Dendritic cell treated with granulocyte-macrophage colony-stimulating factor and Interleukin-4, amounts not matched to agents 40 ng/mL and 50 ng/mL, for 4 days (primary cell): ENCODE results near the gene RBBP8.
A peak's percentile ranks its signal among the peaks of the same experiment; 100 is the strongest.
"Not testable (repeated sequence)": the region's sequence is repeated elsewhere in the genome, so short reads cannot be mapped to it uniquely, and the experiment has no call there.

ENCODE experiments used
- H3K27ac Mint-ChIP-seq: one replicate; pipeline ENCODE4 v1.8.0; 2022; ENCODE audit warnings: mild to moderate bottlenecking, mixed read lengths
- H3K27me3 Mint-ChIP-seq: one replicate; pipeline ENCODE4 v1.8.0; 2022; ENCODE audit warnings: mild to moderate bottlenecking, mixed read lengths
- H3K36me3 Mint-ChIP-seq: one replicate; pipeline ENCODE4 v1.8.0; 2022; ENCODE audit warnings: low read depth, mixed read lengths
- H3K4me1 Mint-ChIP-seq: one replicate; pipeline ENCODE4 v1.8.0; 2022; ENCODE audit warnings: low read depth, mixed read lengths
- H3K4me3 Mint-ChIP-seq: one replicate; pipeline ENCODE4 v1.8.0; 2022; ENCODE audit warnings: mild to moderate bottlenecking, moderate library complexity, mixed read lengths
- H3K9me3 Mint-ChIP-seq: one replicate; pipeline ENCODE4 v1.8.0; 2022; ENCODE audit warnings: mixed read lengths
- intact Hi-C: fragments of 100-400 bp; cut with micrococcal nuclease; formaldehyde crosslinking; loops from one replicate; pipeline ENCODE4 v1.15.0; 2022

RBBP8 gene

DNA sequence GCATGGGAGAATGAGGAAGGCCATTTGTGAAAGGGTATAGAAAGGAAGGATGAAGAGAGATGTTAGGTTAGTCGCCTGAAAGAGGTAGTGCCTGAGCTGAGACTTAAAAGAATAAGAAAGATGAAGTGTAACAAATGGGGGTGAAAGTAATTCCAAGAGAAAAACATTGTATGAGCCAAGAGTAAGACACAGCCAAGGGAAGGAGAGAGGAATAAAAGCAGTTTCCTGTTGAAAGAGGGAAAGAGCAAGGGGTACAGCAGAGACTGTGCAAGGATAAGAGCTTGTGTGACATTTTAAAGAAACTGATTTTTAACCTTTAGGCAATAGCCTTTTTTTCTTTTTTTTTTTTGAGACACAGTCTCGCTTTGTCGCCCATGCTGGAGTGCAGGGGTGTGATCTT, 4.8 kb upstream of the RBBP8 start:
- intact Hi-C loops, result no loop called here
- no peaks in the 10 kb centered on the region for H3K9me3 Mint-ChIP-seq
- no peak overlapping the region for H3K4me3 Mint-ChIP-seq
- no peak overlapping the region for H3K27ac Mint-ChIP-seq
- H3K36me3 Mint-ChIP-seq, result no peaks in the 10 kb centered on the region
- no peaks in the 10 kb centered on the region for H3K4me1 Mint-ChIP-seq
- no peaks in the 10 kb centered on the region for H3K27me3 Mint-ChIP-seq

DNA sequence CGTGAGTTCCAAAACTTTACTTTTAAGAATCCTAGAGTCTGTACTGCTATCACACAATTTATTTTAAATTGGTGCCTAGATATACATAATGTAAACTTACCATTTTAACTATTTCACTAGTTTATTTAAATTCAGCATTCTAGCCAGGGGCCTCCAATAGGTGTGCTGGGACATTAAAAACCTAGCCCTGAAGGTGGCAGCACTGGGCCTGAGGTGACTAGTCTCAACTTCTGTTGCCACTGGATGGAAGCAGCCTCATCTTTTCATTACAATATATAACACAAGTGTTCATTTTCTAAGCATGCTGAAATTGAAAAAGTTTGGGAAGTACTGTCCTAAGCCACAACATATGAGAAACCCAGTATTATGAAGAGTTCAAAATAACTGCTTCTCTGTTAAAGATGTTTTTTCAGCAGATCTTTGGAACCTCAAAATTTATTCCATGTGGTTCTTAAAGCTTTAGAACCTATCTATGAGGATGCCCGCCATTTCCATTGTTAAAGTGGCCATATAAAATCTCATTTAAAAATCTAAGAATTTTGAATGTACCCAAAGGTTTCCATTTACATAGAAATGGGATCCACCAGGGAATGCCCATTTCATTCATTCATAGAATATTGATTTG, 2.9 kb upstream of the RBBP8 start:
- intact Hi-C loops, result loop anchor here (1.0 to 10.0 kb wide), 3 partner anchors 53 to 485 kb away; no protein-coding TSS in a partner anchor
- no peaks in the 10 kb centered on the region for H3K27me3 Mint-ChIP-seq
- no peak overlapping the region for H3K4me3 Mint-ChIP-seq
- H3K36me3 Mint-ChIP-seq, result no peaks in the 10 kb centered on the region
- no peak overlapping the region for H3K27ac Mint-ChIP-seq
- H3K4me1 Mint-ChIP-seq, result peaks cover 10% of the 10 kb centered on the region
- no peaks in the 10 kb centered on the region for H3K9me3 Mint-ChIP-seq

DNA sequence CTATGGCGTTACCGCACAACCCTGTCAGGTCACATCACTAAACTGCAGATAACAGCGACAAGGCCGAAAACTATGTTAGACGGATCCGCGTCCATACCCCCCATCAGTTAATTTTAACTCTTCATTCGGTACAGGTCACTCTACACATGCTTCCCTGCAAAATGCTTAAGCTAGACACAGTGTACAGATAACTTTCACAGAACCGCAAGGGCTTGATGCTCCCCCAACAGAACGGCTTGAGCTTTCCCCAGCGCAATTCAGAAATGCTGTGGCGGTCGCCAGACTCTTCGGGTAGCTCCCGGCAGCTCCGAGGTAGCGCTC, 283 bp upstream of the RBBP8 start:
- H3K27me3 Mint-ChIP-seq, result no peaks in the 10 kb centered on the region
- intact Hi-C loops, result loop anchor here (5.0 to 10.0 kb wide), 2 partner anchors 144 to 482 kb away; no protein-coding TSS in a partner anchor
- peaks cover 11% of the 10 kb centered on the region for H3K4me1 Mint-ChIP-seq
- H3K27ac Mint-ChIP-seq, result peak overlapping the region; percentile 95
- no peaks in the 10 kb centered on the region for H3K9me3 Mint-ChIP-seq
- peak overlapping the region; percentile 91 for H3K4me3 Mint-ChIP-seq
- H3K36me3 Mint-ChIP-seq, result peaks cover 8% of the 10 kb centered on the region

DNA sequence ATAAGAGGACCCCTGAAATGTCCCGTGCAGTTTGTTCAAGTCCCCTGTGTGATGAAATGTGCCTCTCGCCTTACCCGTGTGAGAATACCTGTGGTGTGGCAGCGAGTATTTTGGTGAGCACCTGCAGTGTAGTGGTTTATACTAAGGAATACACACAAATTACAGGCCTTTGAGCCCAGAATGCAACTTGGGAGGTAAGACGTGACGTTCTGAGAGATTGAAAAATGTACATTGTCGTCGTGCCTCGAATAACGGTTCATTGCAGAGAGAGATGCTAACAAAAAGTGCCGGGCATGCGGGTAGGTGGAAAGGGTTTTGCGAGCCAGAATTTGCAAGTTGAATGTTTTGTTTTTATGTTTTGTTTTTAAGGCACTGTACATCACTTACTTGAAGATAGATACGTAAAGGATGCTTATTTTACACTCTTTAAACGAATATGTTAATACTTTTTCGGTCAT, 867 bp downstream of the RBBP8 start:
- Mint-ChIP-seq H3K9me3 (no peaks in the 10 kb centered on the region), H3K4me1 (peaks cover 20% of the 10 kb centered on the region)

DNA sequence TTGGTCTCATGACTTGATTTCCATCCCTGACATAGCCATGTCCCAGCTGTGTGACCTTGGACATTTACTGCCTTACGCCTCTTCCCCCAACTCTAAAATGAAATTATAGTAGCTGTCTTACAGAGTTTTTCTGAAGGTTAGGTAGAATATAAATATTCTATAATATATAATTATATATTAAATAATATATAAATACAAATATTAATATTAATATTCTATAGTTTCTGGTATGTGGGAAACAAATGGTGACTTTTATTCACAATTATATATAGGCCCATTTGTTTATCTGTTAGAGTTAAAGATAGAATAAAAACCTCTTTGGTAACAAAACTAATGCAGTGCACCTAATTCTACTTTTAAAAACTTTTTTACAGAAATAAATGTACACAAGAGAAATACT, 1.7 kb downstream of the RBBP8 start:
- Mint-ChIP-seq H3K36me3 (peaks cover 14% of the 10 kb centered on the region), H3K27me3 (no peaks in the 10 kb centered on the region), H3K4me3 (no peak overlapping the region), H3K9me3 (no peaks in the 10 kb centered on the region), H3K4me1 (peaks cover 28% of the 10 kb centered on the region), H3K27ac (no peak overlapping the region)
- intact Hi-C loops, result loop anchor here (5.0 to 10.0 kb wide), 2 partner anchors 143 to 480 kb away; no protein-coding TSS in a partner anchor

More for the DNA sequence above, 867 bp downstream of the RBBP8 start:
- Mint-ChIP-seq H3K36me3 (peaks cover 14% of the 10 kb centered on the region), H3K27me3 (no peaks in the 10 kb centered on the region), H3K27ac (peak overlapping the region; percentile 95), H3K4me3 (peak overlapping the region; percentile 91)
- intact Hi-C loops, result loop anchor here (5.0 to 10.0 kb wide), 2 partner anchors 143 to 481 kb away; no protein-coding TSS in a partner anchor

DNA sequence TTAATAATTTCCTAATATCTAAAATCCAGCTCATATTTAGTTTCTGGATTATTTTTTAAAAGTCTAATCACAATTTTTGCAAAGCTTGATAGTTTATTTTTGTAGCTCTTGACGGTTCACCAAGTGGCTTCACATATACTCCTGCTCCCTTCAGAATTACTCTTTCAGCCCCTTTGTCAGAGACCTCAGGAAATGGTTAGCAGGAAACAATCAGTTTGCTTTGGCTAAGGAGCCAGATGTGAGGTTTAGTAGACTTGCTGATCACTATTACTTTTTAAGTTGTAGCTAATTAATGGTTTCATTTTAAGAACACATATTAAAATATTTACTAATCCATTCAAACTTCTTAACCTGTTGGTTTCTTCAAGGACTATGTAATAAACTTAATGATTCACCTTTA, 2.3 kb downstream of the RBBP8 start:
- Mint-ChIP-seq H3K4me1 (peaks cover 31% of the 10 kb centered on the region), H3K27ac (no peak overlapping the region), H3K27me3 (no peaks in the 10 kb centered on the region), H3K36me3 (peaks cover 14% of the 10 kb centered on the region), H3K9me3 (no peaks in the 10 kb centered on the region), H3K4me3 (no peak overlapping the region)
- intact Hi-C loops, result loop anchor here (10.0 kb wide), 1 partner anchor 479 kb away; no protein-coding TSS in a partner anchor

DNA sequence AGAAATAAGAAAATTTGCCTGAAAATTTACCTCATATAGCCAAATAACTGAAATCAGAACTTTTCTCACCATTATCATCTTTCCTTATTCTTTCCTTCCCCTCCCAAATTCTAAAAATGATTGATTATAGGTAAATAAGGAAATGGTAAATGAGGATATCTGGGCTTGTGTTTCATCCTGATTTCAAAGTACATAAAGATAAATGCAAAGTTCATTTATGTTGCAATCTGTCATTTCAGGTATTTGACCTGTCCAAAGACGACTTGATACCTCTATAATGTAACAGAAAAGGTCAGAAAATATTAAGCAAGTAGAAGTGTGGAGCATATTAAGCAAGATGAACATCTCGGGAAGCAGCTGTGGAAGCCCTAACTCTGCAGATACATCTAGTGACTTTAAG, 3.4 kb downstream of the RBBP8 start:
- Mint-ChIP-seq H3K27ac (no peak overlapping the region), H3K27me3 (no peaks in the 10 kb centered on the region), H3K36me3 (peaks cover 14% of the 10 kb centered on the region), H3K9me3 (no peaks in the 10 kb centered on the region), H3K4me3 (no peak overlapping the region), H3K4me1 (peaks cover 31% of the 10 kb centered on the region)
- intact Hi-C loops, result loop anchor here (10.0 kb wide), 1 partner anchor 478 kb away; no protein-coding TSS in a partner anchor

DNA sequence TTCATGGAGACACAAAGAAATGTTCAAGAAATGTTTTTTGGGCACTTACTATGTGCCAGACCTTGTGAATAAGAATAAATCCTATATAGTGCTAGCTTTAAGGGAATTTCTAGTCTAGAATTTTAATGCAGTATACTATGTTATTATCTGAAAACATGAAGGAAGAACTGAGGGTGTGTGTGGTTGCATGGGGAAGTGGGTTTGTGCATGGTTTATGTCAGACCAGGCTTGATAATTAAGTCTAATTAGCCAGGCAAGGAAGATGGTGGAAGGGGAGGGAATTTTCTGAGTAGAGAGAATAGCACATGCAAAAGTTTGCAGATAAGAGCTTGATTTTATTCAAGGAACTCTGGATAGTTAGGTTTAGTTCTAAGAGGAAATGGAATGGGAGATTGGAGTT, 6.5 kb downstream of the RBBP8 start:
- H3K4me3 Mint-ChIP-seq, result no peak overlapping the region
- H3K9me3 Mint-ChIP-seq, result no peaks in the 10 kb centered on the region
- no peak overlapping the region for H3K27ac Mint-ChIP-seq
- intact Hi-C loops, result loop anchor here (10.0 kb wide), 1 partner anchor 475 kb away; no protein-coding TSS in a partner anchor
- H3K4me1 Mint-ChIP-seq, result peaks cover 21% of the 10 kb centered on the region
- no peaks in the 10 kb centered on the region for H3K27me3 Mint-ChIP-seq
- peaks cover 14% of the 10 kb centered on the region for H3K36me3 Mint-ChIP-seq

DNA sequence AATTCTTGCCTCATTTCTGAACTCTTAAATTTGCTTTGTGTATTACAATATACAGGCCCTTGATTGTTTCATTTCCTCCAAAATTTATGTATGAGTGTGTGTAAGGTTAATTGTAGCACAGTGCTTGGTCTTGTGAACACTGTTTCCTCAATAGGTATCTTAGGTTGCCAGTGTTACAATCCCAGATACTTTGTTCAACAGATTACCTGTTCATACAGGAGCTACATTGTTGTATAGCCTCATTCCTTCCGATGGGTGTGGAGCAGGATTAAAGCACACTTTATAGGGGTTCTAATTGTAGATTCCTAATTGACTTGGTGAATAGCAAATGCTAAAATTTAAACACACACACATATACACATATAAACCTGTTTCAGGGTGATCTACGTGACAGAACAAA, 10.7 kb downstream of the RBBP8 start:
- Mint-ChIP-seq H3K36me3 (no peaks in the 10 kb centered on the region), H3K27ac (no peak overlapping the region), H3K9me3 (no peaks in the 10 kb centered on the region), H3K27me3 (no peaks in the 10 kb centered on the region), H3K4me3 (no peak overlapping the region), H3K4me1 (peaks cover 11% of the 10 kb centered on the region)
- intact Hi-C loops, result no loop called here

DNA sequence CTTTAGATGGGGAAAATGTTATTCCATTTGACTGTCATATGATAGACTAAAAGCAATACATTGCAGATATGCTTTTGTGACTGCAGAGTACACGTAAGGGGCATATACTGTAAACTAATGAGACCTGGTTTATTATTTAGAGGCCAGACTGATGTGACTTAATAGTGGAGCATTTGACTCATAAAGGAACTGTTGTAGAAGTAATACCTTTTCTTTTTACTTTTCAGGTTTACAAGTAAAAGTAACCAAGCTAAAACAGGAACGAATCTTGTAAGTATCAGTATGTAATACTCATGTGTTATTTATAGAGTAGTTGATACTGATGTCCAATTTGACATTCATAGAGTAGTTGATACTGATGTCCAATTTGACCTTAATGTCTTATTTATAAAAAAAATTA, 13.1 kb downstream of the RBBP8 start:
- Mint-ChIP-seq H3K4me1 (no peaks in the 10 kb centered on the region), H3K36me3 (peaks cover 12% of the 10 kb centered on the region), H3K4me3 (no peak overlapping the region), H3K9me3 (no peaks in the 10 kb centered on the region), H3K27me3 (no peaks in the 10 kb centered on the region), H3K27ac (no peak overlapping the region)
- intact Hi-C loops, result no loop called here

DNA sequence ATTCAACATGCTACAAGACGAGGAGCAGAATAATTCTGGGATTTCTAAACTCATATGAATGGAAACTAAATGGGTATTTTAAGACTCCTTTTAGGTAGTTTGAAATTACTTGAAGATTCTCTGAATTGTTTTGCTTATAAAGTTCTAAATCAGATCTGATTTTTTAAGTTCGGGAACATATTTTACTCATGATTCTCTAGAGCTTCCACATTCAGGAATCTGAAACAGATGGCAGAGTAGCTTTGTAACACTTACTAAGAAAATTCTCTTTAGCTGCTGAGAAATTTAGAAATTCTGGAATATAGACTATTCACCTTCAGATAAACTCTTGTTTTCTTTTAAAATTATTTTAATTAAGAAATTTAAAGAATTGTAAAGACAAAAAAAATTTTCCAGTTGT, 13.7 kb downstream of the RBBP8 start:
- Mint-ChIP-seq H3K4me3 (no peak overlapping the region), H3K4me1 (peaks cover 4% of the 10 kb centered on the region), H3K9me3 (peaks cover 3% of the 10 kb centered on the region), H3K27me3 (no peaks in the 10 kb centered on the region), H3K36me3 (peaks cover 12% of the 10 kb centered on the region), H3K27ac (no peak overlapping the region)
- intact Hi-C loops, result no loop called here

DNA sequence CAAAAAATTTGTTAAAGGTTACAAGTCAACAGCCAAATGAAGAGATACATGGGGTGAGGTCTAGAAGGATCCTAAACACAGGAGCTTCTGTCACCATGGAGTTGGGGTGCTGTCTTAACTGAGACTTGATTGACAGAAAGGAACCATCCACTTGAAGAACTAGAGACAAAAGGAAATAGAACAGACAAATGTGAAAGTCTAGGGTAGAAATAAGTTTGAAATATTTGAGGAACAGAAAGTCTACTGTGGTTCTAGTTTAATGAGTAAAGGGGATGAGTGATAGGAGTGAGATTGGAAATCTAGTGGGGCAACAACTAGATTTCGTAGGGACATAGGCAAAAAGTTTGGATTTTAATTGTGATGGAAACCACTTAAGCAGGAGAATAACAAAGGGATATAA, 18.7 kb downstream of the RBBP8 start:
- intact Hi-C loops, result no loop called here
- H3K27me3 Mint-ChIP-seq, result no peaks in the 10 kb centered on the region
- H3K36me3 Mint-ChIP-seq, result peaks cover 34% of the 10 kb centered on the region
- peaks cover 26% of the 10 kb centered on the region for H3K4me1 Mint-ChIP-seq
- no peak overlapping the region for H3K27ac Mint-ChIP-seq
- peaks cover 8% of the 10 kb centered on the region for H3K9me3 Mint-ChIP-seq
- no peak overlapping the region for H3K4me3 Mint-ChIP-seq

DNA sequence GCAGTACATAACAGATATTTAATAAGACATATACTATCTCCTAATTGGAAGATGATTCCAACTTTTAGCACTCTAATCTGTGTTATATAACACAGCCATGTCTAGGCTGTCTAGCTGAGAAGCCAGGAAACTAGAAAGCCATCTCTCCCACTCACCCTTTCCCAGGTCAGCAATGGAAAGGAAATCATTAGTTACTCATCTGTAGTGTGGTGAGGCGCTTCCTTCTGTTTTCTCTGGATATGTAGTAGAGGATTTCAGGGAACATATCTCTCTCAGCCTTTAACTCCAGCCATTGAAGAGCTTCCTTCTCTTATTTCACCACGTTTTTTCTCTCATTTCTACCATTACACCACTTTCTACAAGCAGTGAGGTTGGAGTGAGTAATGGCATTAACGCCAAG, 19.4 kb downstream of the RBBP8 start:
- H3K36me3 Mint-ChIP-seq, result peaks cover 34% of the 10 kb centered on the region
- H3K27me3 Mint-ChIP-seq, result no peaks in the 10 kb centered on the region
- intact Hi-C loops, result no loop called here
- H3K4me1 Mint-ChIP-seq, result peaks cover 26% of the 10 kb centered on the region
- no peak overlapping the region for H3K27ac Mint-ChIP-seq
- peaks cover 8% of the 10 kb centered on the region for H3K9me3 Mint-ChIP-seq
- H3K4me3 Mint-ChIP-seq, result no peak overlapping the region

DNA sequence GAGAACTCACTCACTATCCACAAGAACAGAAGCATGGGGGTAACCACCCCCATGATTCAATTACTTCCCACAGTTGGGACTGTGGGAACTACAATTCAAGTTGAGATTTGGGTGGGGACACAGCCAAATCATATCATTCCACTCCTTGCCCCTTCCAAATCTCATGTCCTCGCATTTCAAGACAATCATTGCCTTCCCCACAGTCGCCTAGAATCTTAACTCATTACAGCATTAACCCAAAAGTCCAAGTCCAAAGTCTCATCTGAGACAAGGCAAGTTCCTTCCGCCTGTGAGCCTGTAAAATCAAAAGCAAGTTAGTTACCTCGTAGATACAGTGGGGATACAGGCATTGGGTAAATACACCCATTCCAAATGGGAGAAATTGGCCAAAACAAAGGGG, 20.9 kb downstream of the RBBP8 start:
- peaks cover 26% of the 10 kb centered on the region for H3K4me1 Mint-ChIP-seq
- H3K36me3 Mint-ChIP-seq, result peaks cover 34% of the 10 kb centered on the region
- H3K4me3 Mint-ChIP-seq, H3K9me3 Mint-ChIP-seq, H3K27me3 Mint-ChIP-seq, intact Hi-C loops: not testable (repeated sequence)
- peak overlapping the region; percentile 30 for H3K27ac Mint-ChIP-seq

DNA sequence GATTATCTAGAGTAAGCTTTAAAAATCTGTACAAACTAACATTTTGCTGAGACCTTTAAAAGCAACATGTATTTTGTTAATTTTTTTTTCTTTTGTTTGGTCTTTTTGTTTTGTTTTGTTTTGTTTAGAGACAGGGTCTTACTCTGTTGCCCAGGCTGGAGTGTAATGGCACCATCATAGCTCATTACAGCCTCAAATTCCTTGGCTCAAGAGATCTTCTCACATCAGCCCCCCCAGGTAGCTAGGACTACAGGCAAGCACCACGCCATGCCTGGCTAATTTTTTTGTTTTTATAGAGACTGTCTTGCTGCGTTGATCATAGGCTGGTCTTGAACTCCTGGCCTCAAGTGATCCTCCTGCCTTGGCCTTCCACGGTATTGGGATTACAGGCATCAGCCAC, 23.1 kb downstream of the RBBP8 start:
- no peak overlapping the region for H3K4me3 Mint-ChIP-seq
- intact Hi-C loops, result no loop called here
- H3K9me3 Mint-ChIP-seq, result peaks cover 8% of the 10 kb centered on the region
- peaks cover 26% of the 10 kb centered on the region for H3K4me1 Mint-ChIP-seq
- peaks cover 28% of the 10 kb centered on the region for H3K36me3 Mint-ChIP-seq
- H3K27ac Mint-ChIP-seq, result no peak overlapping the region
- H3K27me3 Mint-ChIP-seq, result no peaks in the 10 kb centered on the region
